Hepatocyte (in vitro differentiated cells): ENCODE measurements around the gene GATAD2A.

ENCODE experiments used
- EZH2 ChIP-seq: fragments of 200-600 bp; sonication (generic); IDR thresholded peaks from 2 replicates; pipeline ENCODE4 v1.6.1; 2016; ENCODE audit warnings: antibody characterized with exemption, mild to moderate bottlenecking, borderline replicate concordance
- EZH2phosphoT487 ChIP-seq: fragments of 200-600 bp; sonication (generic); IDR thresholded peaks from one replicate; pipeline ENCODE4 v1.6.1; 2018; ENCODE audit warnings: antibody characterized with exemption, mild to moderate bottlenecking, low read depth, moderate library complexity; ENCODE audit not compliant: unreplicated experiment, severe bottlenecking
- TF ChIP-seq, protein P1 (sequence below): fragments of 200-600 bp; sonication (generic); IDR thresholded peaks from 2 replicates; pipeline ENCODE4 v1.5.1; 2016; ENCODE audit warnings: antibody characterized with exemption, mild to moderate bottlenecking; ENCODE audit not compliant: poor library complexity

DNA sequence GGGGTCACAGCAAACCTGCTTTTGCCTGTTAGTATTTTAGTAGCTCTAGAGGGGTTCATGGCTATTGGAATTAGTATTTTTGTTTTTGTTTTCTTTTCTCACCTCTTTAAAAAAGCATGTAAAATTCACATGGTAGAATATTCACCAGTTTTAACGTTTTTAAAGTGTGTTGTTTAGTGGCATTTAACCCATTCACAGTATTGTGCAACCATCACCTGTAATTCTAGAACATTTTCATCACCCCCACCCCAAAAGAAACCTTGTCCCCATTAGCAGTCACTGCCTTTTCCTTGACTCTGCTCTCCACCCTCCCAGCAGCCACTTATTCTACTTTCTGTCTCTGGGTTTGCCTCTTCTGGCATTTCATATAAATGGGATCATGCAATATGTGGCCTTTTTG, 39.8 kb downstream of the GATAD2A start:
- TF ChIP-seq, protein P1, sequence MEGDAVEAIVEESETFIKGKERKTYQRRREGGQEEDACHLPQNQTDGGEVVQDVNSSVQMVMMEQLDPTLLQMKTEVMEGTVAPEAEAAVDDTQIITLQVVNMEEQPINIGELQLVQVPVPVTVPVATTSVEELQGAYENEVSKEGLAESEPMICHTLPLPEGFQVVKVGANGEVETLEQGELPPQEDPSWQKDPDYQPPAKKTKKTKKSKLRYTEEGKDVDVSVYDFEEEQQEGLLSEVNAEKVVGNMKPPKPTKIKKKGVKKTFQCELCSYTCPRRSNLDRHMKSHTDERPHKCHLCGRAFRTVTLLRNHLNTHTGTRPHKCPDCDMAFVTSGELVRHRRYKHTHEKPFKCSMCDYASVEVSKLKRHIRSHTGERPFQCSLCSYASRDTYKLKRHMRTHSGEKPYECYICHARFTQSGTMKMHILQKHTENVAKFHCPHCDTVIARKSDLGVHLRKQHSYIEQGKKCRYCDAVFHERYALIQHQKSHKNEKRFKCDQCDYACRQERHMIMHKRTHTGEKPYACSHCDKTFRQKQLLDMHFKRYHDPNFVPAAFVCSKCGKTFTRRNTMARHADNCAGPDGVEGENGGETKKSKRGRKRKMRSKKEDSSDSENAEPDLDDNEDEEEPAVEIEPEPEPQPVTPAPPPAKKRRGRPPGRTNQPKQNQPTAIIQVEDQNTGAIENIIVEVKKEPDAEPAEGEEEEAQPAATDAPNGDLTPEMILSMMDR, result no peak
- TF ChIP-seq EZH2, result no peak
- TF ChIP-seq EZH2phosphoT487, result no peak
